ENCODE data around the gene CASK.
"Not testable (repeated sequence)": the region's sequence is repeated elsewhere in the genome, so short reads cannot be mapped to it uniquely, and the experiment has no call there.

The CASK gene

DNA sequence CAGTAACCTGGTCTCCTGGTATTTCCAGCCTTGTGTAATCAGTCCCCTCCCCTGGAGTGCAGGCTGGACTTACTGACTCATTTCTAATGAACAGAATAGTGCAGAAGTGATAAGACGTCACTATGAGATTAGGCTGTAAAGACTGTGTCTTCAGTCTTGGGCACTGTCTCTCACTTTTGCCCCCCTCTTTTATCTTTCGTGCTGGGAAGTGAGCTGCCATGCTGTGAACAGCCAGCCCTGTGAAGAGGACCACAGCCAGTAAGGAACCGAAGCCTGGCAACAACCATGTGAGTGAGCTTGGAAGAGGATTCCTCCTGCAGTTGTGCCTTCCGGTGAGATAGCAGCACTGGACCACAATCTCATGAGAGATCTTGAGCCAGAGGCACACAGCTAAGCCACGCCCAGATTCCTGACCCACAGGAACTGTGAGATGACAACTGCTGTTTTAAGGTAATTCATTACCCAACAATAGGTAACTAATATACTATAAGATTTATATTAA is 302.1 kb downstream of the CASK start:
- DNase-seq (ENCODE audit: low read depth): no peak

- no peak for DNase-seq (ENCODE audit: low read depth)
Measured at GRCh38 chrX:41619221-41619620, 304.1 kb downstream of the CASK start.

DNA sequence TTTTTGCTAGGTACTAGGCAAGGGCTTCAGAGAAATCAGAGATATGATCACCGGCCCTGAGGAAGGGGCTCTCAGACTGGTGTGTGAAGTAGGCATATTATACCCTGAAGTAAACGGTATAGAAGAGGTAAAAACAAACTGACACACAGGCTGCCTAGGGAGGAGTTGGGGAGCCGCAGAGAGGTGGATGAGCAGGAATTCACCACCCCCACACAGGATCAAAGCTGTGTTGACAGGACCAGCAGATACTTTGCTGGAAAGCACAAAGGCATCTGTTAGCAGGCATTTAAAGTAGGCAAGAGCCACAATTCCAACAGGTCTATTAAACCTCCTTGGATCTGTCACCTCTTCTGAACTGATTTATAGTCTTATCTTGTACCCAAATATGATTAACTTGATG is 306.4 kb downstream of the CASK start:
- DNase-seq (ENCODE audit: low read depth): no peak

- DNase-seq (ENCODE audit: low read depth): no peak
Measured at GRCh38 chrX:41616255-41616654, 307.1 kb downstream of the CASK start.

DNA sequence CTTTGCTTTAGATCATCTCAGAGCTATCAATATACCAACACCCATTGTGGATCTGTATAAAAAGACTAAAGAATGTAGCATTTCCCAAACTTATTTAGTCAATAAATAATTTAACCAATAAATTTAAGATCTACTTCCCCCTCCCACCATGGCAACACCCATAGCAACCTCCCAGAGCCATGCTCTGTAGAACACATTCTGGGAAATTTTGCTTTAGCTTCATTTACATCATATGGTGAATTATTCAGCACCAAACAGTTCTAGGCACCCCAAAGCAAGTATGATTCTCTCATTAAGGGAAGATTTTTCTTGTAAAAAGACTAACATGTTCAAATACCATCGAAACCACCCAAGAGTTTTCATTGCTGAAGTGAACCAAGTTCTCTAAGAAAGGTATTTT is 315.1 kb downstream of the CASK start:
- DNase-seq (ENCODE audit: low read depth): no peak

DNA sequence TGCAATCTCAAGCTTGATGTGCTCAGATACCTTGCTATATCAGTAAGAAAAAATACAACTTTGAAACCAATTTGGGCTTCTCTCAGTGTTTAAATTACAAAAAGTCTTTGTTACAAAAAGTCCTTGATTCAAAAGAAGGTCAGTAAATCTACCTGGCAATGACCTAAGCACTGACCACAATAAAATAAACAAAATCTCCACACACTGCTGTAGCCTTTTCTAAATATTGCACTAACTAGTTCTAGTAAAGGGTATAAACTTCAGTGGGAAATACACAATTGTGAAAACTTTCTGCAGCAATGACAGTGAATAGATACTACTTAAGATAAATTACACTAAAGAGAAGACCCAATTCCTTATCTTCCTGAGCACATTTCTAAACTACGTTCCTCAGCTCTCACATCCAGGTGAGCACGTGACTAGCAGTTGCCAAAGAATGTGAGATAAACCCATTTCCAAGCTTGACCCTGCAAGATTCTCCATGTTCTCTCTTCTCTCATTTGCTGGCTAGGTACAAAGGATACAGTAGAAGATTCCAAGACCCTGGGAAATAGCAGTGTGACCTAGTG is 316.0 kb downstream of the CASK start:
- DNase-seq (ENCODE audit: low read depth): no peak

GRCh38 chrX:41606057-41606456 is 317.3 kb downstream of the CASK start:
- not testable (repeated sequence) for DNase-seq (ENCODE audit: low read depth)

- DNase-seq (ENCODE audit: low read depth): no peak
Measured at GRCh38 chrX:41604766-41605543, 318.4 kb downstream of the CASK start.

DNA sequence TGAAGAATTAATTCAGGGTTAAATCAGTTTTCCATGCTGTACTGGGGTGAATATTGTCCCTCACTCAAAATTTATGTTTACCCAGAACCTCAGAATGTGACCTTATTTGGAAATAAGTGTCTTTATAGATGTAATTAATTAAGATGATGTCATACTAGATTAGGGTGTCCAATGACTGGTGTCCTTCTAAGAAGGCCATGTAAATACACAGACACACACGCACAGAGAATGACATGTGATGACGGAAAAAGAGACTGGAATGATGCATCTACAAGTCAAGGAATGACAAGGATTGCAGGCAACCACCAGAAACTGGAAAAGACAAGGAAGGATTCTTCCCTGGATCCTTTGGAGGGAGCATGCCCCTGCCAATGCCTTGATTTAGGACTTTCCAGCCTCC is 319.2 kb downstream of the CASK start:
- no peak for DNase-seq (ENCODE audit: low read depth)

DNA sequence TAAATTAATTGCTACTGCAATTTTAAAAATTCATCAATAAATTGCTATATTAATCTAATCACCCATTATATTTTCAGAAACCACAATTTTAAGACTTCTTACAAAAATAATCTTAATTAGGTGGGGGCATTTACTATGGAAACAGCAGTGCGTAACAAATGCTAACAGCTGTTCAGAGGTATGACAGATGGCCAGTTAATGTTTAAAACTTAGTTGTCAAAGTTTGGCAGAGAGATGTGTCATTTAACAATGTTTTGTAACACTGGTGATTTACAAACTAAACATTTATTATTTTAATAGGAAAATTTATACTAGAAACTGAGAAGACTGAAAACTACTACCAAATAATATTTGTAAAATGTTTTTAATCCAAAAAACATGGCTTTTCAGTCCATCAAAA is 319.8 kb downstream of the CASK start:
- no peak for DNase-seq (ENCODE audit: low read depth)

DNA sequence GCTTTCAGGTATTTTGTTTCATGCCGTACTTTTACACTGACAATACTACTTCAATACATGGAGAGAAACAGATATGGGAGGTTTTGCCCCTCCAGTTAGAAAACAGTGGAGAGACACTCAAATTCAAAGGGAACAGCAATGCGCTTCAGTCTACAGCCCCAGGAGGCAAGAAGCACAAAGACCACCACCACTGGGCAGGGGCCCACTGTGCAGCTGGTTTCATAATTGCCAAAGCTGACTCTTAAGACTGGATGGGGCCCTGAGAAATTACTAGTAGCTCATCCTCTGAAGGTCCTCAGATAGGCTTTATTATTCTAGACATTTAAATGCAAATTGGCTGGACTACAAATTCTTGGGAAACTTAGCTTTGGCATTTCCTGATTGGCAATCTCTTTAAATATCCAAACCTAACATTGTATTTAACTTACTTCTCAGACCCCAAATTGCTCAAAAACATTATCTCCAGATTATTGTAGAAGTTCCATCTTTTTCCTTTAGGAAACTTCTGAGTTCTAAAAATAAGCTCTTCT is 320.5 kb downstream of the CASK start:
- no peak for DNase-seq (ENCODE audit: low read depth)

DNA sequence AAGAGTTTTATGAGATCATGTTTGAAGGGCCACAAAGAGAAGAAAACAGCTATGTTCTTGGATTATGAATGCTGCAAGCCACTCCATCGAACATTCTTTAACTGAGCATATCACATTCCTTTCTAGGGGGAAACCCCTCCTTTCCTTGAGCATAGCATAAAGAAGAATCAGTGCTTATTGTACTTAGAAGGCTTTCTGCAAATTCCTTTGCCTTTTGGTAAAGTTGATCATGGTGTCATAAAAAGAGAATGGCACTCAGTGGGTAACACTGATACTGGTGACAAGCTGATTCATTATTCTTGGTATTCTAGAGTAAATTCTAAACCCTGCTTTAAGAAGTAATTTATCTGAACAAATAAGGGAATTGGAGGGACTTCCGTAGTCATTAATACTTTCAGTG is 323.1 kb downstream of the CASK start:
- DNase-seq (ENCODE audit: low read depth): peak; percentile 22

DNA sequence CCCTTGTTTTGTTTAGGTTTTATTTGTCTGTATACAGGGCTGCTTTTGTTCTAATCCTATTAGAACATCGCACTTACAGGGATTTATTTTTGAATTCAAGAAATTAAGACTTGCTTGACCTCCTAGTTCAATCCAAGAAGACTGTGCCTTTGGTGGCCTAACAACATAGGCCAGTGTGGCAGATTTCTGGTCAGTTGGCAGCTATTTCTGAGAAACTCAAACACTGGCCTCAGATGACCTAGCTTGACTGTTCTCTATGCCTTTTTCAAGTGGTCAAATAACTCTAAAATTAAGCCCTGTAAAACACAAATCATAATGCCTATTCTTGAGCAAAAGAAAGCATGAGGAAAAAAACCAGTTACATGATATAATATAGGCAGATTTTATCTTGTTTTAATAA is 323.8 kb downstream of the CASK start:
- no peak for DNase-seq (ENCODE audit: low read depth)

GRCh38 chrX:41596596-41596995 is 326.8 kb downstream of the CASK start:
- DNase-seq (ENCODE audit: low read depth): no peak

DNA sequence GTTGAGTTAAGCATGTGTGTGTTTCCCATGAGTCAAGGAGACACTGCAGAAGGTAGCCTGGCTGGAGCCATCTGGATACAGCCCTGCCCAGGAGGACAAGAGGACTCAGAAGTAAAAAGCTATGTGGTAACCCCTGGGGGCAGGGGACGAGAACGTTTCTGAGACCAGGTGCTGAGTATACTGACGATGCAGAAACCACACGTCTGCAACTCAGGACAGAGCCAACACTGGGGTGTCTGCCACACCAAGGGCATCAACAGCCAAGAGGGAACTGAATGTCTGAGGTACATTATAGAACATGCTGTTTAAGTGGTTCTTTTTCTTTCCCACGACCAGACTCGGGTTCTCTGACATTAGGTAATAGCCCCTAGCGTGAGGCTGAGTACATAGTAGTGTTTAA is 328.7 kb downstream of the CASK start:
- no peak for DNase-seq (ENCODE audit: low read depth)

- DNase-seq (ENCODE audit: low read depth): no peak
Measured at GRCh38 chrX:41591906-41592305, 331.4 kb downstream of the CASK start.

GRCh38 chrX:41590641-41591040 is 332.7 kb downstream of the CASK start:
- no peak for DNase-seq (ENCODE audit: low read depth)

DNA sequence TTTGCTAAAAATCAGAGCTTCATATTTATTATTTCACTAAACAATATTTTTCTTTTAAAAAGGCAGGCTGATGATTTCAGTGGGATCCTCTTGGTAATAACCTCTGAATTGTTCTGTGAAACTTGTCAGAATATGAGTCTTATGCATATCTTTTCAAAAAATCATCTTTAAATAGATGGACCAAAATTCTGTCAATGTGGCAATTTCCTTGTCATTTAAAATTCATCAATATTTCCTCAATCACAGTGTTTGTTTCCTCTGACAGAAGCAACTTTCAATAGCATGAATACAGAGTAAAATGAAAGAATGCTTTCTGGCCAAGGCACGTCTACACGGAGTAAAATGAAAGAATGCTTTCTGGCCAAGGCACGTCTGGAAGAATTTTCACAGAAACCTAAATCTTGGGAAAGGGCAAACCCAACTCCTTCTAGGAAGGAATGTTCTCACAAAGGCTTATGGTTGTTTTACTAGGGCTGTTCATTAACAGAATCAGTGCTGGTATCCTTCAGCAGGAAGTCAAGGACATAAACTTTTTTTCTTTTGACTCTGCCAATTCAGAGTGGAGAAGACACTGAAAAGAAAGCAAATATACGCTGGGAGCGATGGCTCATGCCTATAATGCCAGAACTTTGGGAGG is 333.6 kb downstream of the CASK start:
- no peak for DNase-seq (ENCODE audit: low read depth)

DNA sequence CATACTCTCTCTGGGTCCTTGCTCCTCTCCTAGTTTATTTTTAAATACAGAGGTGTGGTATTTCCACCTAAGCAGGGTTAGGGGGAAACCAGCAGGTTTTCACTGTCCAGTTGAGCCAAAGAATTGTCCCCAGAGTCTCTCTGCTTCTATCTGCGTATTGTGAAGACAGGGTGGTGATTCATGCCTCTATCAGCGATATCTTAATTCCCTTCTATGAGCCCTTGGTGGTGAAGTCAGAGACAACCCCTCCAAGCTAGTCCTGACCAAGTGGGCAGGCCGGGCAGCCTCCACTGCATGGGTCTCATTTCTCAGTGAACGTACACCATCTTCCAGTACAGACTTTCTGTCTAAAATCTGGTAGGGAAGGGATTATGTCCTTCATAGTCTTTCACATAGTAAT is 335.1 kb downstream of the CASK start:
- DNase-seq (ENCODE audit: low read depth): no peak

GRCh38 chrX:41580423-41581064 is 342.8 kb downstream of the CASK start:
- no peak for DNase-seq (ENCODE audit: low read depth)

GRCh38 chrX:41563876-41564275 is 359.5 kb downstream of the CASK start:
- no peak for DNase-seq (ENCODE audit: low read depth)

DNA sequence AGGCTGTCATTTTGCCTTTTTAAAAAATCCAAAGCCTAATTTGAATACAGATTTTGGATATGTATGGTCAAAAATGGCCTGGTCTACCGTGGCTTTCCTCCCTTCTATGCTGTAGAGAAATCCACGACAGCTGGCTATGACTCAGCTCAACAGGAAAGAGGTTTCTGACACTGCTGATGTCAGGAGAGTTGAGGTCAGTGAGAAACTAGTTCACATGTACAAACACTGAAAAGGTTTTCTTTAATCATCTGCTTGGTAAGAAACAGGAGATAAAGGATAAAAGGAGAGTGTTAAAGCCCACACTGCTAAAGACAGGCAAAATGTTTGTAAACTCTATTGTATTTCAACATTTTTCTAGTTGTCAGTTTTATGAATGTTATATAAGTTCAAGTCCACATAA is 362.3 kb downstream of the CASK start:
- DNase-seq (ENCODE audit: low read depth): no peak

Data from HS-27A (cell line).